Stimulated activated naive B cell treated with anti-CD40 and anti-IgM and Interleukin-4, amounts not matched to agents 10 μg/mL and 1 μg/mL and 100 μg/mL, for 72 hours (primary cell): ENCODE results near the gene KCTD18.

Experiments
- ATAC-seq, 2 donors: fragments of 150-1000 bp; cut with Tn5 transposase; replicated peaks; 2 replicates each; pipeline ENCODE4 v1.10.0; 2021; ENCODE audit warnings: moderate library complexity in 1 of 2
- DNase-seq: peaks from one replicate; pipeline ENCODE4 v3.0.0; 2021
- H3K27ac Mint-ChIP-seq: one replicate; pipeline ENCODE4 v1.8.0; 2022; ENCODE audit warnings: mild to moderate bottlenecking, mixed read lengths
- H3K27me3 Mint-ChIP-seq, 2 donors: one replicate each; pipeline ENCODE4 v1.8.0; 2022; ENCODE audit warnings: mixed read lengths in 2 of 2
- H3K36me3 Mint-ChIP-seq, 2 donors: one replicate each; pipeline ENCODE4 v1.8.0; 2022; ENCODE audit warnings: mixed read lengths in 2 of 2, mild to moderate bottlenecking in 1 of 2
- H3K4me1 Mint-ChIP-seq, 2 donors: one replicate each; pipeline ENCODE4 v1.8.0; 2022; ENCODE audit warnings: mixed read lengths in 2 of 2, mild to moderate bottlenecking in 1 of 2
- H3K4me3 Mint-ChIP-seq, 2 donors: one replicate each; pipeline ENCODE4 v1.8.0; 2022; ENCODE audit warnings: mild to moderate bottlenecking in 2 of 2, mixed read lengths in 2 of 2, moderate library complexity in 1 of 2
- H3K9me3 Mint-ChIP-seq, 2 donors: one replicate each; pipeline ENCODE4 v1.8.0; 2022; ENCODE audit warnings: mixed read lengths in 2 of 2, mild to moderate bottlenecking in 1 of 2

The KCTD18 gene

DNA sequence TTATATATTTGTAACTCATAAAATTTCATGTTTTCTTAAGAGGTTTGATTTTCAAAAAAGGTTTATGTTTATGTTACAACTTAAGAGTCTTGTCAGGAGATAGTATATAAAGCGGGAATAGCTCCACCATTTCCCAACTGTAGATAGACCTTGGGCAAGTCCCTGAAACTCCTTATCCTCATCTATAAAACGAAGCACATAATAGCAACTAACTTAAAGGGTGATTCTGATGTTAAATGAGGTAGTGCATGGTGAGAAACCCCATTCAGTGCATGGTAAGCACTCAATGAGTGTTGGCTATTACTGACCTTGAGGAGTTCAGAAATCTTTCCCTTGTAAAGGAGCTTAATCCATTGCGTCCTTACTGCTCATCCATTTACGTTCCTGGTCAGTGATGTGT lies 34.1 kb downstream of the KCTD18 start:
- Mint-ChIP-seq H3K27me3 (no peaks in the 10 kb centered on the region), H3K36me3 (no peaks in the 10 kb centered on the region), H3K27ac (no peak overlapping the region), H3K4me3 (no peak overlapping the region), H3K4me1 (peaks cover 20 to 25% of the 10 kb centered on the region in 2 donors), H3K9me3 (no peaks in the 10 kb centered on the region)
- ATAC-seq (no peak), DNase-seq (no peak)

DNA sequence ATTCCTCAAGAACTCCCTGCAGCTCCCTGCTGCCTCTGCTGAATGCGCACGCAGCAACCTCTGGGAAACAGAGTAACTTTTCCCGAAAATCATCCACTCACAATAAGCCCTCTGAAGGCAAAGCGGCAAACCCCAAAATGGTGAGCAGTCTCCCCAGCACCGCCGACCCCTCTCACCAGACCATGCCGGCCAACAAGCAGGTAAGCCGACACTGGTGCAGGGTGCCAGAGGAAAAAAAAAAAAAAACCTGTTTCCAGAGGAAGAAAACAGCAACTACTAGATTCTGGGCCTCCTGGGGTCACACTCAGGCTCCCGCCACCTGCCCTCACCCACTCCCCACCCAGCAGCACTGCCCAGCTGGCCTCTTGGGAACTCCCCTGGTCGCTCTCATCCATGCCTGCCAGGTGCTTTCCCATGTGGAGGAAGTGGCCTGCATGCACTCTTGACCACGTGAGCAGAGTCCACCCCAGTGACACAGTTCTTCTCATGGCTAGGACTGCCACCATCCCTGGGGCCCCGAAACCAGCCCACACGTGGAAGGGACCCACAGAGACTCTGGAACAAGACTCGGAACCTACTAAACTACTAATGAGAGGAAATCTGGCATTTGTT lies 36.9 kb downstream of the KCTD18 start:
- Mint-ChIP-seq H3K9me3 (no peaks in the 10 kb centered on the region), H3K36me3 (no peaks in the 10 kb centered on the region), H3K27me3 (no peaks in the 10 kb centered on the region)

GRCh38 chr2:200471928-200472645 lies 37.8 kb downstream of the KCTD18 start:
- peak; percentile 57 to 60 for ATAC-seq

More for the DNA sequence above, 36.9 kb downstream of the KCTD18 start:
- ATAC-seq (no peak), DNase-seq (no peak)
- H3K4me3 Mint-ChIP-seq: no peak overlapping the region
- no peak overlapping the region for H3K27ac Mint-ChIP-seq
- peaks cover 27 to 49% of the 10 kb centered on the region in 2 donors for H3K4me1 Mint-ChIP-seq

DNA sequence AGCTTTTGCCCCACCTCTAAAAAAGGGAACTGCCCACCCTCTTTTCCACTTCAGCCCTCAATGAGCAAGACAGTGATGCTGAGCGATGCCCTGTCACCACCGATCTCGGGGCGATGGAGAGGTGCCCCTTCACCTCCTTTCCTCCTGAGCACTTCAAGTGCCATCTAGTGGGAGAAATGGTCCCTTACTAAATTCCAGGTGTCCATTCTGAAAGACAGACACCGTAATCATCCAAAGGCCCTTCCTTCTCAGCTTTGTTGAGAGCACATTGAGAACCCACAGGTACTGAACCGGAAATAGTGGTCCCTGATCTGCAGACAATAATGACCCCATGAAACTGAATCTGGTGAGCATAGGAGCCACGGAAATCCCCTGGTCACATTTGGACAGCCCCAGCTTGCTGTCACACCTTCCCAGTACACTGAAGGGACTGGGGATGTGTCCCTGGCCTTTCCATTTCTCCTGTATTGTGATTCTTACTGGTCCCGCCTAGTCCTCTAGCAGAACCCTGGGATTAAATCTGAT lies 38.5 kb downstream of the KCTD18 start:
- Mint-ChIP-seq H3K27me3 (no peaks in the 10 kb centered on the region), H3K27ac (peak overlapping the region; percentile 44), H3K9me3 (no peaks in the 10 kb centered on the region), H3K36me3 (no peaks in the 10 kb centered on the region), H3K4me3 (peak overlapping the region; percentile 48 to 69), H3K4me1 (peaks cover 37 to 65% of the 10 kb centered on the region in 2 donors)
- DNase-seq: peak; percentile 51
- ATAC-seq: peak; percentile 71 to 74

More at GRCh38 chr2:200471928-200472645, 37.8 kb downstream of the KCTD18 start:
- peak; percentile 14 for DNase-seq
- no peaks in the 10 kb centered on the region for H3K9me3 Mint-ChIP-seq
- H3K4me3 Mint-ChIP-seq: no peak overlapping the region
- H3K4me1 Mint-ChIP-seq: peaks cover 33 to 58% of the 10 kb centered on the region in 2 donors
- no peaks in the 10 kb centered on the region for H3K36me3 Mint-ChIP-seq
- H3K27me3 Mint-ChIP-seq: no peaks in the 10 kb centered on the region
- peak overlapping the region; percentile 75 for H3K27ac Mint-ChIP-seq

DNA sequence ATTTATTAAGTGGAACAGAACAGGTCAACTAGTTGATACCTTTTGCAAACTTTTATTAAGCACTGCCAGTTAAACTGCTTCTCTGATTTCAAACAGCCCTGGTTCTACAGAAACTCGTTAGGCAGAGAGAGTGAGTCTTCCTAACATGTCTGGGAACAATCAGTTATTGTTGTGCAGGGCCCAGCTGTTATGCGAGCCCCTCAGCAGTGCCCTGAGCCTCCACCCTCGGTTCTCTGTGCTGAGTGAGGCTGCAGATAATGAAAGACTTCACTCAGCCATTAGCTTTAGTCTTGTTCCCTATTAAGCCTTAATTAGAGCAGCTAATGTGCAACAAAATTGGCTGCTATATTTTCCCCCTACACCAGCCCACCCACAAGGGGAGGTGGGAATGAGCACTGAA lies 39.6 kb downstream of the KCTD18 start:
- DNase-seq (no peak), ATAC-seq (no peak)
- Mint-ChIP-seq H3K27me3 (no peaks in the 10 kb centered on the region), H3K9me3 (no peaks in the 10 kb centered on the region), H3K27ac (no peak overlapping the region), H3K36me3 (no peaks in the 10 kb centered on the region), H3K4me3 (no peak overlapping the region), H3K4me1 (peaks cover 41 to 77% of the 10 kb centered on the region in 2 donors)

GRCh38 chr2:200469708-200470211 lies 40.1 kb downstream of the KCTD18 start:
- ATAC-seq (no peak), DNase-seq (no peak)
- Mint-ChIP-seq H3K9me3 (no peaks in the 10 kb centered on the region), H3K27ac (no peak overlapping the region), H3K27me3 (no peaks in the 10 kb centered on the region), H3K36me3 (no peaks in the 10 kb centered on the region), H3K4me1 (peaks cover 41 to 79% of the 10 kb centered on the region in 2 donors), H3K4me3 (no peak overlapping the region)

GRCh38 chr2:200467806-200468681 lies 41.8 kb downstream of the KCTD18 start:
- DNase-seq: no peak
- no peak overlapping the region for H3K4me3 Mint-ChIP-seq

DNA sequence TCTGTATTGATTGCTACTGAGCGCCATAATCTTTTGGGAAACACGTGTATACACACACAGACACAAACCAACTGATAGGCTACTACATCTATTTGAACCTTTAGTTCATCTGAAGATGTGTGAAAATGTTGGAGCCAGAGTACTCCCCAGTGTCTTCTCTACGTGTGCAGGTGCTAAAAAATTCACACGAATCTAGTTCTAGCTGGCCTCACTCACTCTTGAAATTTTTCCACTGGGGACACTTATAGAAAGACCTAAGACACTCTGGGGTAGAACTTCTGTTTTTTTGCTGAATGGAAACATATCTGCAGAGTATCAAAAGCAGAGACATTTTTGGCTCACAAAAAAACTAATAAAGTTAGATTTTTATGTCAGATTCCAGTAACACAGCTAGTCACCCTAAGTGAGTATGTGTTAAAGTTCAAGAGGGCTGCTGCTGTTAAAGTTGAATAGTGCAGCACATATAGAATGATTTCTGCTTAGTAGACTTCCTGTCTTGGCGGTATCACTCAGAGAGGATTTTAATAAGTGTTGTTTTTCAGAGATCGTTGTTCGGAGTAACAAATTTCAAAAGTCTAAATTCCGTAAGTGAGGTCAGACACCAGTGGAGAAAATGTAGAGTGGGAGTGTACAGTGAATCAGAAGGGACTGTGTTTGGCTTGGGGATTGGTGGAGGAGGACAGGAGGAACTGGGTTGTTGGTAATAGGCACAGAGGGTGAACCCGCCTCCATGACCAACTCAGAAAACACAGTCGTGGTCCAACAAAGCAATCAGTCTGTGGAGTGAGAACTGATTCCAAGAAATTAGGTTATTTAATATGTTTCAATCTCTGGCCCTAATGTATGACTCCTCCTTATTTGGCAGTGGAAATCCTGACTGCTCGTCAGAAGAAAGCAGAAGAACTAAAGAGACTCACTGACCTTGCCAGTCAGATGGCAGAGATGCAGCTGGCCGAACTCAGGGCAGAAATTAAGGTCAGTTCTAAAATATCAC lies 43.1 kb downstream of the KCTD18 start:
- Mint-ChIP-seq H3K36me3 (no peaks in the 10 kb centered on the region), H3K9me3 (no peaks in the 10 kb centered on the region), H3K27me3 (no peaks in the 10 kb centered on the region), H3K27ac (peak overlapping the region; percentile 11), H3K4me3 (peak overlapping the region; percentile 10 to 33), H3K4me1 (peaks cover 31 to 76% of the 10 kb centered on the region in 2 donors)
- ATAC-seq (peak; percentile 48 to 51), DNase-seq (no peak)

More at GRCh38 chr2:200467806-200468681, 41.8 kb downstream of the KCTD18 start:
- peak overlapping the region; percentile 44 for H3K27ac Mint-ChIP-seq
- no peaks in the 10 kb centered on the region for H3K9me3 Mint-ChIP-seq
- H3K36me3 Mint-ChIP-seq: no peaks in the 10 kb centered on the region
- H3K27me3 Mint-ChIP-seq: no peaks in the 10 kb centered on the region
- H3K4me1 Mint-ChIP-seq: peaks cover 40 to 81% of the 10 kb centered on the region in 2 donors
- no peak for ATAC-seq

DNA sequence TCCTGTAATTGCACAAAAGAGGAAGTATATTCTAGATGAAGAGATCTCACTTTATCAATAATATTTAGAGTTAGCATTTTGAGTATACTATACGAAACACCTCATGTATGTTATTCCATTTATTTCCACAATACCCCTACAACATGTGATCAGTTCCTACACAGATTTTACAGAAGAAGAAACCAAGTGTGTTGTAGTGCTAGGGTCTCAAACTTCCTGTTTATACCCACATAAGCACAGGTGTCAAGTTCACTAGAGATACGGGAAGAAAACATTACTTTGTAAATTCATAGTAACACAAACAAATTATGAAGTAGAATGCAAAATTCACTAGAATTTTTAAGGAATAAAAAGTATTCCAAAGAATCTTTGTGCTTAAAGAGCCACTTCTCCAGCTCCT lies 46.4 kb downstream of the KCTD18 start:
- Mint-ChIP-seq H3K36me3 (no peaks in the 10 kb centered on the region), H3K27me3 (no peaks in the 10 kb centered on the region), H3K9me3 (no peaks in the 10 kb centered on the region), H3K4me1 (peaks cover 23 to 48% of the 10 kb centered on the region in 2 donors), H3K27ac (no peak overlapping the region), H3K4me3 (no peak overlapping the region)
- ATAC-seq (no peak), DNase-seq (no peak)

- Mint-ChIP-seq H3K27ac (no peak overlapping the region), H3K4me1 (peaks cover 13 to 35% of the 10 kb centered on the region in 2 donors), H3K27me3 (no peaks in the 10 kb centered on the region), H3K9me3 (no peaks in the 10 kb centered on the region), H3K4me3 (no peak overlapping the region), H3K36me3 (no peaks in the 10 kb centered on the region)
- DNase-seq: no peak
- ATAC-seq: no peak
Observed at GRCh38 chr2:200461846-200462710, 47.8 kb downstream of the KCTD18 start.

- H3K27me3 Mint-ChIP-seq: no peaks in the 10 kb centered on the region
- no peak for ATAC-seq
- no peak for DNase-seq
- H3K36me3 Mint-ChIP-seq: no peaks in the 10 kb centered on the region
- peaks cover 23 to 44% of the 10 kb centered on the region in 2 donors for H3K4me1 Mint-ChIP-seq
- no peaks in the 10 kb centered on the region for H3K9me3 Mint-ChIP-seq
- H3K27ac Mint-ChIP-seq: no peak overlapping the region
- no peak overlapping the region for H3K4me3 Mint-ChIP-seq
Observed at GRCh38 chr2:200459101-200459500, 50.8 kb downstream of the KCTD18 start.

DNA sequence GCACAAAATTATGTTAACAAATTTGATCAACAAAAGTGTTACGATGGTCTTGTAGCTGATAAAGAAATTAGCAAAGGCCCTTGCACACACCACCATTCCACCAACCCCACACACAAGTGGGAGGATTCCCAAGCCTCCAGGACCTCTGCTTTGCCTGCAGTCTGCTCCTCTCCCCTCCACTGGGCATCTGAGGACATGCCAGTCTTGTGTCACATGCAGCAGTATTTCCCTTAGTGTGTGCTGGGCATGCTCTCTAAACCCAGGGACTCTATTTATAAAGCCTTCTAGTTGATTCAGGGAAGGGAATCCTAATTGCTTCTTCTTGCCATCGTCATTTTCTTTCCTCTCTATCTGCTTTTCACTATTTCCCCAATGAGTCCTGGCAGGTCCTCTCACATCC lies 53.3 kb downstream of the KCTD18 start:
- Mint-ChIP-seq H3K27me3 (no peaks in the 10 kb centered on the region), H3K4me3 (peak overlapping the region in 1 of 2 donors; percentile 18), H3K4me1 (peaks cover 27 to 45% of the 10 kb centered on the region in 2 donors), H3K27ac (no peak overlapping the region), H3K36me3 (no peaks in the 10 kb centered on the region), H3K9me3 (no peaks in the 10 kb centered on the region)
- ATAC-seq: no peak
- DNase-seq: no peak
